AG04450 (cell line): ENCODE data around the gene SMAD3. TPM values are rescaled to one million over a fixed set of nuclear protein-coding genes. Genes with fewer than 3 reads are reported as not detected.

Experiments used
- CTCF ChIA-PET: fragments of 300-600, 350-600 bp; formaldehyde crosslinking; extraction: SDS; loops from one replicate; lab custom pipeline; 2022; ENCODE audit warnings: antibody characterized with exemption, inconsistent platforms; lab: Charles Lee
- POLR2A ChIA-PET: fragments of 350-600 bp; formaldehyde crosslinking; extraction: SDS; loops from one replicate; lab custom pipeline; 2021; ENCODE audit warnings: antibody characterized with exemption, inconsistent platforms; lab: Yijun Ruan, JAX
- DNase-seq: peaks from one replicate; pipeline ENCODE4 v3.0.0-alpha.2; 2011; ENCODE audit warnings: low read depth, low spot score
- H3K27ac ChIP-seq: one replicate; pipeline ENCODE4 v1.5.1; 2012; ENCODE audit warnings: low read depth, low read length, control low read depth
- H3K27me3 ChIP-seq: one replicate; pipeline ENCODE4 v1.6.0; 2012; ENCODE audit warnings: low read length; ENCODE audit not compliant: control insufficient read depth, insufficient read depth
- H3K4me3 ChIP-seq: 2 replicates; pipeline ENCODE4 v1.5.1; 2011; ENCODE audit warnings: mild to moderate bottlenecking, low read depth, low read length, control low read depth
- H3K9me3 ChIP-seq: 2 replicates; pipeline ENCODE4 v1.5.1; 2012; ENCODE audit warnings: low read length; ENCODE audit not compliant: control insufficient read depth, insufficient read depth
- CTCF ChIP-seq: IDR thresholded peaks from 2 replicates; pipeline ENCODE4 v1.5.1; 2011; ENCODE audit warnings: low read depth, low read length, control low read depth, inconsistent platforms
- polyA plus RNA-seq: library from polyadenylated mRNA; depleted of rRNA; stranded (reverse); fragments of >200 nt; gene quantifications from 2 replicates; pipeline ENCODE4 v1.2.3, GENCODE V29; 2011

Gene SMAD3
- polyA plus RNA-seq, 1 experiment = 115 TPM

GRCh38 chr15:67035886-67036285, 29.5 kb upstream of the SMAD3 start:
- no peak for DNase-seq
- no peak overlapping the region for H3K4me3 ChIP-seq
- H3K27ac ChIP-seq = no peak overlapping the region
- POLR2A ChIA-PET = no interaction called here
- no peaks in the 10 kb centered on the region for H3K9me3 ChIP-seq
- CTCF ChIA-PET = no interaction called here
- H3K27me3 ChIP-seq = peaks cover 2% of the 10 kb centered on the region
- TF ChIP-seq CTCF = no peak

DNA sequence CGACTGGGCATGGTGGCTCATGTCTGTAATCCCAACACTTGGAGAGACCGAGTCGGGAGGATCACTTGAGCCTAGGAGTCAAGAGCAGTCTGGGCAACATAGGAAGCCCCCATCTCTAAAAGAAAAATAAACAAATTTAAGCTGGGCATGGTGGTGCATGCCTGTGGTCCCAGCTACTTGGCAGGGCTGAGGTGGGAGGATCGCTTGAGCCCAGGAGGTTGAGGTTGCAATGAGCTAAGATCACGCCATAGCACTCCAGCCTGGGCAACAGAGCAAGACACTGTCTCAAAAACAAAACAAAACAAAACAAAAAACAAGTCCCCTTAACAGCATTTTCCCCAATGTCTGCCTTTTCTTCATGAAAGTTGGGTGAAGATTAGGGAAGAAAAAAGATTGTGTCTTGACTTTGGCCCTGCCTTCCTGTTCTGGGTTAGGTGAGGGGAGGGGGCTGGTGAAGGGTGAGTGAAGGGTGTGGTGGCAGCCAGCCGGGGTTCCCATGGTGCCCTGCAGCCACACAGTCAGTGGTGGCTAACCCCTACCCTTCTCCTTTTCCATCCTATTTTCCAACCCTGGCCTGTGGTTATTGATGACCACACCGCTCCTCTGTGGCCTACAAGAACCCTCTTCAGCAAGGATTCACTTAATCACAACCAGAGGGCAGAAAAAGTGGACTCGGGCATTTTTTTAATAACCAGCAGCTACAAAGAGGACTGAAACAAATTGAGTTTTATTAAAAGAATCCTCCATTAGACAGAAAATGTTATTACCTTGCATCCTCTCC, 28.4 kb upstream of the SMAD3 start:
- H3K27me3 ChIP-seq = peaks cover 2% of the 10 kb centered on the region
- no peak for DNase-seq
- TF ChIP-seq CTCF = no peak
- no peak overlapping the region for H3K4me3 ChIP-seq
- ChIA-PET POLR2A (interaction anchor here (1.1 kb wide), 1 partner anchor 29 kb away, joined by 6 read pairs; the partner anchor contains the start of gene SMAD3), CTCF (interaction anchor here (0.7 kb wide), 1 partner anchor 287 kb away, joined by 3 read pairs; no protein-coding TSS in a partner anchor)
- no peak overlapping the region for H3K27ac ChIP-seq
- H3K9me3 ChIP-seq = no peaks in the 10 kb centered on the region

DNA sequence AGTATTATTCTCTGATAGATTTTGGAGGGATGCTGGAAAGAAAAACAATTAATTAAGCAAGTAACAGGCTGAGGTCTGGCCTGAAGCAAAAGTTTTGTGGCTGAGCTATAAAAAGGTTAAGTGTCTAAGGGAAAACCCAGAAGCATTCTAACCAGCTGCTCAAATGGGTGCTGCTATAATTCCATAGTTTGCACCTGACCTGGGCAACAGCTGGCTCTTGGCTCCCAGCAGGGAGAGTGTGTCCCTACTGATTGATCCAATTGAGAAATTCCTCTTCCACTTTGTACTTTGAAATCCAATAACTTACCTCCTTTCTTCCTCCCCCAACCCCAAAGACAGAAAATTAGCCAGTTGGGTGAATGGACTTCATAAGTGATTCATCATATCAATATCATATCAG, 27.7 kb upstream of the SMAD3 start:
- H3K9me3 ChIP-seq = no peaks in the 10 kb centered on the region
- ChIA-PET POLR2A (interaction anchor here (1.1 kb wide), 1 partner anchor 28 kb away, joined by 6 read pairs; the partner anchor contains the start of gene SMAD3), CTCF (no interaction called here)
- DNase-seq = no peak
- H3K4me3 ChIP-seq = no peak overlapping the region
- no peak for TF ChIP-seq CTCF
- H3K27me3 ChIP-seq = peaks cover 2% of the 10 kb centered on the region
- no peak overlapping the region for H3K27ac ChIP-seq

- Histone ChIP-seq H3K27ac (no peak overlapping the region), H3K9me3 (no peaks in the 10 kb centered on the region), H3K4me3 (no peak overlapping the region), H3K27me3 (peaks cover 2% of the 10 kb centered on the region)
- CTCF ChIA-PET = no interaction called here
- TF ChIP-seq CTCF = no peak
- POLR2A ChIA-PET = no interaction called here
- DNase-seq = no peak
Observed at GRCh38 chr15:67038736-67039135, 26.7 kb upstream of the SMAD3 start.

DNA sequence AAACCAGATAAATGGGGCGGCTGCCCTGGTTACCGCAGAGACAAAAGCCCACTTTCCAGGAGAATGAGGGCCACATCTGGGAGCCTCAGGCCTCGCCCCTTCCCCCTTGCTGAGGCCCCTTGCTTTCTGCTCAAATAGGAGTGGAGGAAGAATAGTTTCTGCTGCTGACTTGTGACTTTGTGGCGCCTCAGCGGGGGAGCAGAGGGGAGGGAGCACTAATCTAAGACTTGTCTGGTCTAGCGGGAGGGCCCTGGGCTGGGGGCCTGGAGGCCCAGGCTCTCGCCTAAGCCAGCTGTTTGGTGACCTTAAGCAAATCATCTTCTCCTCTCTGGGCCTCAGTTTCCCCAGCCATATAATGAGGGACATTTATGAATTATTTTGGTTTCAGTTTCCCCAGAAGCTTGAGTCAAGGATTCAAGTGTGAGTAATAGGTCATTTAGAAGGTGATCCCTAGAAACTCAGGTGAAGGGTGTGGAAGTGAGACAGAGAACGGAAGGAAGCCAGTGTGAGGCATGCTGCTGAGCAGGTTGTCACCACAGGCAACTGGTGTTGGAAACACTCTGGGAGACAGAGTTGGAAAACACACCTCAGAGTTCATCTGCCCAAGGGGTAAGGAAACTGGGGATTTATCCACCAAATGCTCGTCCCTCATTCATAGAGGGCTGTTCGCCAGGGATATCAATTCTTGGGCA, 25.9 kb upstream of the SMAD3 start:
- H3K27me3 ChIP-seq = peaks cover 2% of the 10 kb centered on the region
- DNase-seq = no peak
- CTCF ChIA-PET = no interaction called here
- no peak for TF ChIP-seq CTCF
- H3K9me3 ChIP-seq = no peaks in the 10 kb centered on the region
- H3K4me3 ChIP-seq = no peak overlapping the region
- POLR2A ChIA-PET = no interaction called here
- H3K27ac ChIP-seq = no peak overlapping the region
